ENCODE results near the gene DELE1.

The DELE1 gene

DNA sequence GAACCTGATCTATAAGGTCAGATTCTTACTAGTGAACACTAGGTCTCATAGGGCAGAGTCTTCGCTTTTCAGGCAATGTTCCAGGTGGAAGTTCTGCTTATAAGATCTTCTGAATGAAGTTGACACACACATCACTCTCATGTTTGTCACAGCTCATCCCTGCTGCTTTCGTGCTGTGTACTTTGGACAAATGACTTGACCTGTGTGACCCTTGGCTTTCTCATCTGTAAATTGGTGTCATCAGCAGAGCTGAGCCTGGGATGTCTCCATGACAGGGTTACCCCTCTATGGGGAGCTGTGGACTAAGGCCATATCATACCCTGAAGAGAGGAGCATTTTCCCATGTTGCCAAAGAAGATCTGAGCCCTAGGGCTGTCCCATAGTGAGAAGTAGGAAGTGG, 2.8 kb downstream of the DELE1 start:
- ChIA-PET POLR2A (no interaction called here), CTCF (interaction anchor here (0.9 kb wide), 1 partner anchor 35 kb away, joined by 3 read pairs; no protein-coding TSS in a partner anchor)
- no peak overlapping the region for H3K4me3 ChIP-seq (ENCODE audit: low read depth, low read length)
- H3K27ac ChIP-seq (ENCODE audit: extremely low read depth, low read depth, low read length) = no peak overlapping the region
- peaks cover 24 to 65% of the 10 kb centered on the region in 2 experiments for H3K36me3 ChIP-seq (ENCODE audit: control insufficient read depth in 2 of 2, insufficient read depth in 1 of 2, low read length in 2 of 2)
- TF ChIP-seq, protein P1, sequence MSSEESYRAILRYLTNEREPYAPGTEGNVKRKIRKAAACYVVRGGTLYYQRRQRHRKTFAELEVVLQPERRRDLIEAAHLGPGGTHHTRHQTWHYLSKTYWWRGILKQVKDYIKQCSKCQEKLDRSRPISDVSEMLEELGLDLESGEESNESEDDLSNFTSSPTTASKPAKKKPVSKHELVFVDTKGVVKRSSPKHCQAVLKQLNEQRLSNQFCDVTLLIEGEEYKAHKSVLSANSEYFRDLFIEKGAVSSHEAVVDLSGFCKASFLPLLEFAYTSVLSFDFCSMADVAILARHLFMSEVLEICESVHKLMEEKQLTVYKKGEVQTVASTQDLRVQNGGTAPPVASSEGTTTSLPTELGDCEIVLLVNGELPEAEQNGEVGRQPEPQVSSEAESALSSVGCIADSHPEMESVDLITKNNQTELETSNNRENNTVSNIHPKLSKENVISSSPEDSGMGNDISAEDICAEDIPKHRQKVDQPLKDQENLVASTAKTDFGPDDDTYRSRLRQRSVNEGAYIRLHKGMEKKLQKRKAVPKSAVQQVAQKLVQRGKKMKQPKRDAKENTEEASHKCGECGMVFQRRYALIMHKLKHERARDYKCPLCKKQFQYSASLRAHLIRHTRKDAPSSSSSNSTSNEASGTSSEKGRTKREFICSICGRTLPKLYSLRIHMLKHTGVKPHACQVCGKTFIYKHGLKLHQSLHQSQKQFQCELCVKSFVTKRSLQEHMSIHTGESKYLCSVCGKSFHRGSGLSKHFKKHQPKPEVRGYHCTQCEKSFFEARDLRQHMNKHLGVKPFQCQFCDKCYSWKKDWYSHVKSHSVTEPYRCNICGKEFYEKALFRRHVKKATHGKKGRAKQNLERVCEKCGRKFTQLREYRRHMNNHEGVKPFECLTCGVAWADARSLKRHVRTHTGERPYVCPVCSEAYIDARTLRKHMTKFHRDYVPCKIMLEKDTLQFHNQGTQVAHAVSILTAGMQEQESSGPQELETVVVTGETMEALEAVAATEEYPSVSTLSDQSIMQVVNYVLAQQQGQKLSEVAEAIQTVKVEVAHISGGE (tag by site-specific recombination; conservative IDR thresholded peaks at IDR 0.05; ENCODE audit: low read depth) = no peak
- no peak for TF ChIP-seq ZNF362 (tag by site-specific recombination; IDR thresholded peaks at IDR 0.05)
- TF ChIP-seq KLF10 (tag by site-specific recombination; IDR thresholded peaks at IDR 0.05) = no peak
- TF ChIP-seq ZNF549 (tag by site-specific recombination; IDR thresholded peaks at IDR 0.05) = no peak
- TF ChIP-seq ZXDB (tag by site-specific recombination; IDR thresholded peaks at IDR 0.05) = no peak
- no peak for TF ChIP-seq SCRT2 (tag by site-specific recombination; IDR thresholded peaks at IDR 0.05)
- TF ChIP-seq SP3 (tag by site-specific recombination; IDR thresholded peaks at IDR 0.05) = no peak
- TF ChIP-seq ZNF624 (tag by site-specific recombination; IDR thresholded peaks at IDR 0.05) = no peak
- H3K9me3 ChIP-seq (ENCODE audit: control insufficient read depth, insufficient read depth, low read depth, low read length) = no peaks in the 10 kb centered on the region
- no peaks in the 10 kb centered on the region for H3K4me1 ChIP-seq (ENCODE audit: control insufficient read depth, insufficient read depth, low read length)

DNA sequence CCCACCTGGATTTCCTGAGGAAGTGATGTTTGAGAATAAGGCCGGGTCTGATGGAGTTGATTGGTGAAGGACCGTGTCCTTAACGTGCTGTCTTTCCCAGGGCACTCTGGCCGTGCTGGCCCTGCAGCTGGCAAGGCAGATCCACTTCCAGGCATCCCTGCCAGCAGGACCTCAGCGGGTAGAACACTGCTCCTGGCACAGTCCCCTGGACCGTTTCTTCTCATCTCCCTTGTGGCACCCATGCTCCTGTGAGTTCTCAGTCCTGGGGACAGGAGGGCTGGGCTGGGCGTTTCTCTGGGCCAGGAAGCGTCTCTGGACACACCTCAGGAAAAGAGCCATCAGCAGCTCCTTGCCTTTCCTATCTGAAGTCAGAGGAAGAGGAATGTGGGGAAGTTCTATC, 4.4 kb downstream of the DELE1 start:
- TF ChIP-seq ZNF658 (tag by site-specific recombination; IDR thresholded peaks at IDR 0.05) = no peak
- no peak for TF ChIP-seq ZNF677 (tag by site-specific recombination; IDR thresholded peaks at IDR 0.05)
- TF ChIP-seq ZNF701 (tag by site-specific recombination; IDR thresholded peaks at IDR 0.05) = no peak
- TF ChIP-seq ZNF335 (tag by site-specific recombination; conservative IDR thresholded peaks at IDR 0.05) = no peak
- no peak for TF ChIP-seq EGR2 (tag by site-specific recombination; IDR thresholded peaks at IDR 0.05; ENCODE audit: low read depth)
- TF ChIP-seq ZNF174 (tag by site-specific recombination; IDR thresholded peaks at IDR 0.05) = no peak
- TF ChIP-seq ZBTB21 (tag by site-specific recombination; IDR thresholded peaks at IDR 0.05) = no peak
- no peak for TF ChIP-seq SCRT1 (tag by site-specific recombination; IDR thresholded peaks at IDR 0.05; ENCODE audit: borderline replicate concordance)
- TF ChIP-seq ZNF530 (tag by site-specific recombination; IDR thresholded peaks at IDR 0.05; ENCODE audit: low read depth) = no peak
- TF ChIP-seq ZIC2 (tag by site-specific recombination; IDR thresholded peaks at IDR 0.05) = no peak
- no peak for TF ChIP-seq ZNF16 (tag by site-specific recombination; IDR thresholded peaks at IDR 0.05; ENCODE audit: low read depth)
- TF ChIP-seq ZNF555 (tag by site-specific recombination; conservative IDR thresholded peaks at IDR 0.05) = no peak
- no peak for TF ChIP-seq ZNF19 (tag by site-specific recombination; IDR thresholded peaks at IDR 0.05; ENCODE audit: low read depth)
- no peak for TF ChIP-seq ZNF600 (tag by site-specific recombination; IDR thresholded peaks at IDR 0.05)
- TF ChIP-seq OVOL3 (tag by site-specific recombination; IDR thresholded peaks at IDR 0.05) = no peak
- TF ChIP-seq ZNF664 (tag by site-specific recombination; IDR thresholded peaks at IDR 0.05) = no peak
- H3K9me3 ChIP-seq (ENCODE audit: control insufficient read depth, insufficient read depth, low read depth, low read length) = no peaks in the 10 kb centered on the region
- CTCF ChIA-PET = no interaction called here
- H3K36me3 ChIP-seq (ENCODE audit: control insufficient read depth in 2 of 2, insufficient read depth in 1 of 2, low read length in 2 of 2) = peaks cover 24 to 74% of the 10 kb centered on the region in 2 experiments
- H3K4me1 ChIP-seq (ENCODE audit: control insufficient read depth, insufficient read depth, low read length) = no peaks in the 10 kb centered on the region
- no peak overlapping the region for H3K4me3 ChIP-seq (ENCODE audit: low read depth, low read length)
- POLR2A ChIA-PET = no interaction called here
- H3K27ac ChIP-seq (ENCODE audit: extremely low read depth, low read depth, low read length) = no peak overlapping the region

Measured in HEK293 (cell line).